PFSK-1 (cell line): ENCODE measurements around the gene SLC2A8.

Experiments
- FOXP2 ChIP-seq: optimal IDR thresholded peaks from 2 replicates; pipeline ENCODE3; 2011; ENCODE audit warnings: borderline replicate concordance, control low read depth, inconsistent platforms; ENCODE audit not compliant: insufficient read depth; ENCODE audit errors: extremely low read length, extremely low read depth
- POLR2AphosphoS5 ChIP-seq: IDR thresholded peaks from 2 replicates; pipeline ENCODE4 v1.6.1; 2012; ENCODE audit warnings: low read depth, mild to moderate bottlenecking, control low read depth, low read length, moderate library complexity
- SIN3A ChIP-seq: IDR thresholded peaks from 2 replicates; pipeline ENCODE4 v1.6.1; 2012; ENCODE audit warnings: mild to moderate bottlenecking, low read length, moderate library complexity, borderline replicate concordance; ENCODE audit not compliant: insufficient read depth
- TAF1 ChIP-seq: IDR thresholded peaks from 2 replicates; pipeline ENCODE4 v1.6.1; 2012; ENCODE audit warnings: low read length, control low read depth, borderline replicate concordance; ENCODE audit not compliant: insufficient read depth
- TF ChIP-seq, protein P1 (sequence below), 2 experiments: IDR thresholded peaks; 2 replicates each; pipeline versions ENCODE4 v1.6.1 to v1.8.0; 2011 to 2012; ENCODE audit warnings: low read depth in 2 of 2, low read length in 2 of 2, control low read depth in 1 of 2, inconsistent platforms in 1 of 2, mild to moderate bottlenecking in 1 of 2, moderate library complexity in 1 of 2; ENCODE audit not compliant: insufficient read depth in 1 of 2

DNA sequence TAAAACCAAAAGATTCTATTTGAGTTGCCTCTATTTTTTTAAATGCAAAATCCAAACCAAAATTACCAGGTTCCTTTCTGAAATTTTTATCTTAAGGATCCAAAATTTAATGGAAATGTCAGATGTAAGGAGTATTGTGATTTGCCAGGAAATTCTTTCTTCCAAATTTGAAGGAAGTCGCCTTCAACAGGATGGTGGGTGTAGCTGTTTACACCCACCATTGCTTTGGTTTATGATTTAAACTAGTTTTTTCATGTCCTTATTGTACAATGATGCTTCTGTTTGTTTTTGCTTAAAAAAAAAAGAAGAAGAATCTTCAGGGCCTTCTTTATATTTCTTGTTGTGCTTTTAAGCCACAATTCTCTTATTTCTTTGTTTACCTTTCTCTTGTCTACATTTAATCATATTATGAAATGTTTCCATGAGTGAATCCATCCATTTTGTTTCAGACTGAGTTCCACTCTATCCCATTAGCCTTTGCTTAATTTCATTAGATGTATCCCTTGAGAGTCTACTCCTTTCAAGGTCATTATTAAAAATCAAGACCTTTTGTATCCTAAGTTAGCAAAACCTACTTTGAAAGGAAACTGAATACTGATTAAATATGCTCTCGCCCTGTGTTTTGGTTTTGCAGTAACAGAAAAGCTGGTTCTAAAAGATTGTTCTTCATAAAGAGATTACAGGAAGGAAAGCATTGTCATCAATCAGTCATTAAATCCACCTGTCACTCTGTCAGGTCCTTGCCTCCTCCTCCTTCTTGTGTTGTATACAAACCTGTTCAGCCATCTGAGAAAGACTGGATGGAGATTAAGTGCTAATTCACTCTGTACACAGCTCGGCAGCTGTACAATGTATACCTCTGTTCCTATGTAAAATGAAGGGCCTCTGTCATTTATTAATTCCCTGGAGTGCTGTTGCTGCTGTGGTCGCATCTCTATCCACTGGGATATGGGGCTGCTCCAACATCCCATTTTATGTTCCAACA is 45.5 kb upstream of the SLC2A8 start:
- TF ChIP-seq, protein P1, sequence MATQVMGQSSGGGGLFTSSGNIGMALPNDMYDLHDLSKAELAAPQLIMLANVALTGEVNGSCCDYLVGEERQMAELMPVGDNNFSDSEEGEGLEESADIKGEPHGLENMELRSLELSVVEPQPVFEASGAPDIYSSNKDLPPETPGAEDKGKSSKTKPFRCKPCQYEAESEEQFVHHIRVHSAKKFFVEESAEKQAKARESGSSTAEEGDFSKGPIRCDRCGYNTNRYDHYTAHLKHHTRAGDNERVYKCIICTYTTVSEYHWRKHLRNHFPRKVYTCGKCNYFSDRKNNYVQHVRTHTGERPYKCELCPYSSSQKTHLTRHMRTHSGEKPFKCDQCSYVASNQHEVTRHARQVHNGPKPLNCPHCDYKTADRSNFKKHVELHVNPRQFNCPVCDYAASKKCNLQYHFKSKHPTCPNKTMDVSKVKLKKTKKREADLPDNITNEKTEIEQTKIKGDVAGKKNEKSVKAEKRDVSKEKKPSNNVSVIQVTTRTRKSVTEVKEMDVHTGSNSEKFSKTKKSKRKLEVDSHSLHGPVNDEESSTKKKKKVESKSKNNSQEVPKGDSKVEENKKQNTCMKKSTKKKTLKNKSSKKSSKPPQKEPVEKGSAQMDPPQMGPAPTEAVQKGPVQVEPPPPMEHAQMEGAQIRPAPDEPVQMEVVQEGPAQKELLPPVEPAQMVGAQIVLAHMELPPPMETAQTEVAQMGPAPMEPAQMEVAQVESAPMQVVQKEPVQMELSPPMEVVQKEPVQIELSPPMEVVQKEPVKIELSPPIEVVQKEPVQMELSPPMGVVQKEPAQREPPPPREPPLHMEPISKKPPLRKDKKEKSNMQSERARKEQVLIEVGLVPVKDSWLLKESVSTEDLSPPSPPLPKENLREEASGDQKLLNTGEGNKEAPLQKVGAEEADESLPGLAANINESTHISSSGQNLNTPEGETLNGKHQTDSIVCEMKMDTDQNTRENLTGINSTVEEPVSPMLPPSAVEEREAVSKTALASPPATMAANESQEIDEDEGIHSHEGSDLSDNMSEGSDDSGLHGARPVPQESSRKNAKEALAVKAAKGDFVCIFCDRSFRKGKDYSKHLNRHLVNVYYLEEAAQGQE (IDR thresholded peaks at IDR 0.05; ENCODE audit: insufficient read depth in 1 of 2, low read depth in 2 of 2, low read length in 2 of 2), result no peak
- no peak for TF ChIP-seq SIN3A
- no peak for TF ChIP-seq TAF1
- no peak for TF ChIP-seq POLR2AphosphoS5
- no peak for TF ChIP-seq FOXP2
